GM19372 (cell line): Measurements from ENCODE around the gene SLC22A23.

Source experiments
- ATAC-seq: cut with Tn5 transposase; IDR thresholded peaks from one replicate; pipeline ENCODE4 v1.9.1; 2021; ENCODE audit warnings: mild to moderate bottlenecking, low read depth, moderate library complexity; ENCODE audit not compliant: unreplicated experiment

SLC22A23 gene

DNA sequence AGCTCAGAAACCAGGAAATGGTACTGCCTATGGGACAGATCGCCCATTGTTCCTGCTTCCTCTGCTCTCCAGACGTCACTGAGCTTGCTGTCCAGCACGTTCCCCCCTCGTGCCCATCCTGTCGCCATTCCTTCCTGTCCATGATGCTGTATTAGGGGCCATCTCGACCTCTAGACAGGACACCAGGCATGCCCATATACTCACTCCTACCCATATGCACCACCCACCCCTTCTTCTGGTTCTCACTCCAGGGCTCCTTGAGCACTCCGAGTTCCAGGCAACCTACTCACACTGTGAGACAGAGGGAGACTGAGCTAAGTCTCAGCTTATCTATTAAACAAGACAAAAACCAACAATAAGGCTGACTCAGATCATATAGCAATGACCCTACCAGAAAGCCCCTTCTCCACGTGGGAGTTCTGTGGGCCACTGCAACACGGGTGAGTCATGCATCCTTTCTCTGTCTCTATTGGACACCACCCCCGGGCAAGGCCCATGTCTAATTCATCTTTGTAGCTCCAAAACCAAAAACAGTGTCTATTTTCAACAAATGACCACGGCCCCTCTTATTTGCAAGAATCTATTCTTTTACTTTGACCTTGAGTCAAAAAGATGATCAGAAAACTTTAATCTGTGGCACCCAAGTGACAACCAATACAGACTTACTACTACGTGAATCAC, 132.4 kb downstream of the SLC22A23 start:
- no peak for ATAC-seq

DNA sequence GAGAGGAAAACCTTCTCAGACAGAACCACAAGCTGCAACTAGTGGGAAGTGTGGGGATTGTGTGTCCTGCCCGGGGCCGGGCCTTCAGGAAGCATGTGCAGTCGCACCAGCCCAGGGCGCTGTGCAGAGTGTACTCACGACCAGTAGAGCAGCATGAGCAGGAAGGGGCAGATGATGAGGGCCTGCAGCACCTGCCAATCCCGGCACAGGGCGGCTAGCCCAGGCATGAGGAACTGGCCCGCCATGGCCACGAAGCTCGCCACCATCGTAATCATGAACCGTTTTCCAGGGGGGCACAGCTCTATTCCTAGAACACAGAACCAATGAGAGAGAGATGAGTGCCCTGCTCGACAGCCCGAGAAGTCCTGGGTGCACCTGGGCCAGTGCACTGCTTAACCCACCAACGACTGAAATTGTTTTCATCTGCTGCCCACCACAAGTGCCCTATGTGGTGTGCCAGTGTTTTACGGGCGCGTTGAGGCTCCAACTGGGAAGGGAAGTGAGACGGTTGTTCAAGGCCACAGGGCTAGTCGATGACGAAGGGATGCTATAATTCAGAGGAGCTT, 133.1 kb downstream of the SLC22A23 start:
- ATAC-seq: no peak

DNA sequence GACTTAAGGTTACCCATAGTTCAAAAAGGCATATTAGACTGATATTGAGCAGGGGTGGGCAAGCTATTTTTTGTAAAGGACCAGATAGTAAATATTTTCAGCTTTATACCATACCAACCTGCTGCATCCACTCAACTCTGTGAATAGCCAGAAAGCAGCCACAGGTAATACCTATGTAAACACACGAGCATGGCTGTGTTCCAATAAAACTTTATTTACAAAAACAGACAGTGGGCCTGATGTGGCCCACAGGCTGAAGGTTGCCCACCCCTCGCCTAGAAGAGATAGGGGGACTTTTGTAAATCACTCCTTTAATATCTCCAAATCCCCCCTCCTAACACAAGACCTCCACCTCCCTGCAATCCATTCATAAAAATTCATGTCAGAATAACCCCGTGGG, 133.7 kb downstream of the SLC22A23 start:
- ATAC-seq: no peak

DNA sequence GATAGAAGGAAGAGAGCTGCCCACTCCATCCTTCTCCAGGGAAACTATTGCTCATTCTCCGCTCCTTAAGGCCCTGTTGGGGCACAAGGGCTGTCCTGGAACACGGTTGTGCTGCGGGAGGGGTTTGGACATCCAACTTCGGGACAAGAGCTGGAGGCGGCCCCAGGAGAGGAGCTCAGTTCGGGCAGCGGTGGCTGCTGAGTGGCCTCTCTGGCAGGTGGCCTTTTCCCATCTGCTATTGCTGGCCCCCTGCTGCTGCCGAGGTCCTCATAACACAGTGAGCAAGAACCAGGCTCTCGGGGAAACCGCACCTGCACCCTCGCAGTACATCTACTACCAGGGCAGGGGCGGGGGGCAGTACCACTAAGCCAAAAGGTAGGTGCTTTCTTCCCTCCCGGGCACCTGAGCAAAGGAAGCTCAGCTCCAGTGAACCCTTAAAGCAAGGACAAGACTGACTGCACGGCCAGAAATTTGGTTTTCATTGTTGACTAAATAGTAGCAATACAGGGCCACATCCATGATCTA, 134.4 kb downstream of the SLC22A23 start:
- ATAC-seq: no peak

DNA sequence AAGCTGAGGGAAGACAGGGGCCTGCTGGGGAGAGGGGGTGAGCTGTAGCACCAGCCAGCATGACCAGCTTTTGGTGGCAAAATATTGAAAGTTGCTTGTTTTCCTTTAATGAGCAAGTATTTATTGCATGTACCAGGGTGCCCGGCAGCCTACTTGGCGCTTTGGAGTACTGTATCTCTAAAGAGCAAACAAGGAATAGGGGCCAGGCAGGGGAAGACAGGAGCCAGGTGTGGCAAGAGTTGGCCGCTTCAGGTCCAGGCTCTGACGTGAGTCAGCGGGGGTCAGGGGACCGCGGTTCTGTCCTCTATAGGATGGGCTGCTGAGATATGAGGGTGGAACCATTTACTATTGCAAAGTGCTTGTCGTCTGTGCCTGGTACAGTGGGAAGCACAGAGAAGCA, 135.0 kb downstream of the SLC22A23 start:
- ATAC-seq: no peak

DNA sequence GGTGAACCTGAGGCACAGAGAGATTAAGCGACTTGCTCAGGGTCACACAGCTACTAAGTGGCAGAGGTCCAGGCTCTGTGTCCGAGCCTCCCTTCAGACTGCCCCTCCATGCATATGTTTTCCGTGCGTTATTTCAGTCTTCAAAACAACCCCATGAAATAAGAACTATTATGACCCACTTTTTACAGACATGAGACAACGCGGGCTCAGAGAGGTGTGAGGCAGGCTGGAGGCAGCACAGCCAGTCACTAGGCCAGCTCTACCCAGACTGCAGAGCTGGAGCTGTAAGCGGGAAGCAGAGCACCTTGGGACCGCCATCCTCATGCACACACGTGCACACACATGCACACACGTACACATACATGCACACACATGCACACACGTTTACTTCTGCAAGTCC, 135.8 kb downstream of the SLC22A23 start:
- no peak for ATAC-seq

DNA sequence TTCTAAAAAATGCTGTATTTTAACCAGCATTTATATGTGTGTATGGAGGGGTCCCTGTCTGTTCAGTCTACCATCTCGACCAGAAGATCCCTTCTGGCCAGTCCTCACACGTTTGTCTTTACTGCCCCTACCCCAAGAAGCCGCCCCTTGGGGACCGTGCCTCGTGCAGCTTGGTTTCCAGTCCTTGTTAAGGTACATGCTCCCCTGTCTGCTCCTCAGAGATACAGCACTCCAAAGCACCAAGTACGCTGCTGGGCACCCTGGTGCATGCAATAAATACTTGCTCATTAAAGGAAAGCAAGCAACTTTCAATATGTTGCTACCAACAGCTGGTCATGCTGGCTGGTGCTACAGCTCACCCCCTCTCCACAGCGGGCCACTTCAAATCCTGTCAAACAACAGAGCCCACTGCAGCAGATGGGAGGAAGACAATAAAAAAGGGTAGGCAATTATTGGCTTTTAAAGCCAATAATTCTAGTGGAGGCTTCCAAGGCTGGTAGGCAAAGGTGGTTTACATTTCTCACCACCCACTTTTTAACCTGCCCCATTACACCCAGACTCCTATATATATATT, 136.5 kb downstream of the SLC22A23 start:
- ATAC-seq: no peak

DNA sequence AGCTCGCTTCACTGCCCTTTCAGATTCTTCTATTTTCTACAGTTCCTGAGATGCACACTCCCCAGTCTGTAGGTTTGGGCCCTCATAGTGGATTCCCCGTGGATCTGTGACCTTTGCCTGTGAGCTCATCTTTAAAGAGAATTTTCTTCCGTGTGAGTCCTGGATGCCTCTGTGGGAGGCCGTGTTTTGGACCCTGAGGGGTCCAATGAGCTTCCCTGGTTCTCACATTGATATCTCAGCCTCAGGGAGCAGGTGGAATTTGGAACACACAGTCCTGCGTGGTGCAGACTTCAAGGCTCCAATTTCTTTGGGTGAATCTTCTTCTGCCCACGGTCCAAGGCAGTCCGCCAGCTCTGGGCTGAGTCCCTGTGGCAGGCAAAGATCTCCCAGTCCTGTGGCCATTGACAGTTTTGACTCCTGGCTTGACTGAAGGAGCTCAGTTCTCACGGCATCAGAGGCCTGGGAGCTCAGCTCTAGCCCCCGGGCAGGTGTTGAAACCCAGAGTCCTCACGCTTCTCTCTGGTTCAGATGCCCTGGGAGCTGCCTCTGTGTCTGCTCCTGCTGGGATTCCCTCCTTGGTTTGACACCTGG, 137.1 kb downstream of the SLC22A23 start:
- ATAC-seq: no peak

DNA sequence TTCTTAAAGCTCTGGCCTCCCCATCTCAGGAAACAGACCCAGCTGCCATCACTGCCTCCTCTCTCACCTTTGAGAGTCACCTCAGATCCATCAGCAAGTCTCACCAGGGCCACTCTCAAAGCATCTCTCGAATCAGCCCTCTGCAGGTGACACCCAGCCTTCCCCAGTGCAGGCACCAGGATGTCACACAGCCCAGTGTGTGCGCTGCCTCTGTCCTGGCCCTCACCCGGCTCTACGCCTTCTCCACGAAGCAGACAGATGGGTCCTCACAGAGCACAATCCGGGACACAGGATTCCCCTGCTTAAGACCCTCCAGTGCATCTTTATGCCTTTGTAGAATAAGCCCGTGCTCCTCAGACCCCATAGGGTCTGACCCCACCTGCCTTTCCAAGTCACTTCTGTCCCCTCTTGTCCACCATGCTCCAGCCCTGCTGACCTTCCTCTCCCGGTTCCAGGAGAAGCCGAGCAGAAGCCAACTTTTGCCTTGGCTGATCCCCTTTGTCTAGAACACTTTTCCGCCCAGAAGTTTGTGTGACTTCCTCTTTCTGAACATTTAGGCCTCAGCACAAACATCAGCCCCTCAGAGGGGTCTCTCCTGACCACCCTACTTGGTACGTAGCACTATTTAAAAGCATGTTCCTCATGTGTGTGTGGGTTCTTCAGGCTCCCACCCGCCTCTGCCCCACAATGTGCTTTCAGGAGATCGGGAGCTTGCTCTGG, 137.9 kb downstream of the SLC22A23 start:
- no peak for ATAC-seq

DNA sequence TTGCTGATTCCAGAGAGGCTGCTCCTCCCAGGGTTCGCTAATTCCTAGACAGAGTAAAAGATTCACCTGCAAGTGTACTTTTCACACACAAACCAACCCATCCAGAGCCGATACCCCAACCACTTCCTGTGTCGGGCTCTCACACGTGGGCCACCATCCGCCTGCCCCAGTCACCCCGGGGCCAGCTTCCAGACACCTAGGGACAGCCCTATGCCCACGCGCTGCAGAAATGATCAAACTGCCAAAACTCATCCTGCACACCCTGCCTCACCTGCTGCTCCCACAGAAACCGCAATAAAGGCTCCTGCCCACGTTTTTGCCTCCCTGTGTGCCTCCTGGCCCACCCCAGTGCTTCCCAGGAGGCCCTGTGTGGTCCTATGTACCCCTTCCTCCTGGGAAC, 138.6 kb downstream of the SLC22A23 start:
- no peak for ATAC-seq

DNA sequence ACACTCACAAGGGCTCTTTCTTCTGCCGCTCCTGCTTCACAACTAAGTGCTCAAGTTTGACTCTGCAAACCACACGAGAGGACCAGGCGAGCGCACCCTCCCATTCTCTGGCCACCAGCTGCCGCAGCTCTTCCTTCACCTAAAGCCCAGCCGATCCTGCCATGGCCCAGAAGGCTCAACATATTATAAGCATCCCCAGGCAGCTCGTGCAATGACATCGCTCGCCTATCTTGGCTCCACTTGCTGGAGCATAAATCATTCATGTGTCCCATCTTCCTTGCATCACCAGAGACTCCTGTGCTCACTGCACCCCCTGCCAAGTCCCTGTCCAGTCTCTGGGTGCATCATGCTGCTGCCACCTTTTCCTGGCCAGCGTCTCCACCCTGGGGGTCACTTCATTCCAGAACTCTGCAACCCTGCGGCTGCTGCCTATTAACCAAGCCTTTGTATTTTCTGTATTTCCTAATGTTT, 139.1 kb downstream of the SLC22A23 start:
- no peak for ATAC-seq

DNA sequence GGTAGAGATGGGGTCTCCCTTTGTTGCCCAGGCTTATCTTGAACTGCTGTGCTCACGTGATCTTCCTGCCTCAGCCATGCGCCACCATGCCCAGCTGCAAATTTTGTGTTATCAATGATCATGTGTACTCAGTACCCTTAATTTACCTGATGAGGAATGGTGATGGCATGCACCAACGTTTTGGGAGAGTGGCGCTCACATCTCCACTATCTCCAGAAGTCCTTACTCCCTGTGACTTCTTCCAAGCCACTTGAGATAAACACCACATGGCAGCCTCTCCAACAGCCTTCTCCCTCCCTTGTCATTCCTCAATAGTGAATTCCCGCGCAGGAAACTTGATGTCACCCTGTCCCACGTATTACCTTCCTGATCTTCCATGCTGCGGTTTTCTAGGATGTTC, 140.0 kb downstream of the SLC22A23 start:
- ATAC-seq: no peak

DNA sequence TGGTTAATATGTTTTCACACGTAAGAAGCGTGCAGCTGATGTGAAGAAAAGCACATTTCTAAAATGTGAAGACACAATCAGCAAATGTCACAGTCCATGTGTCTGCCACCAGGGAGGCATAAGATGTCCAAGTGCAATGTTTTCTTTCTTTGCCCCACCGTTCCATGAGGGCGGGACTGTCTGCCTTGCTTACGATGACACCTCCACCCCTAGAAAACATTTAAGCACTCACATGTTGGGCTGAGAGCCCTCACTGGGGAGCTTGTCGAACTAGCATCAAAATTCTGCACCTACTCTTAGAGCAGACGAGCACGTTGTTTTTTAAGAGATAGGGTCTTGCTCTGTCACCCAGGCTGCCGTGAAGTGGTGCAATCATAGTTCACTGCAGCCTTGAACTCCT, 140.5 kb downstream of the SLC22A23 start:
- ATAC-seq: no peak

DNA sequence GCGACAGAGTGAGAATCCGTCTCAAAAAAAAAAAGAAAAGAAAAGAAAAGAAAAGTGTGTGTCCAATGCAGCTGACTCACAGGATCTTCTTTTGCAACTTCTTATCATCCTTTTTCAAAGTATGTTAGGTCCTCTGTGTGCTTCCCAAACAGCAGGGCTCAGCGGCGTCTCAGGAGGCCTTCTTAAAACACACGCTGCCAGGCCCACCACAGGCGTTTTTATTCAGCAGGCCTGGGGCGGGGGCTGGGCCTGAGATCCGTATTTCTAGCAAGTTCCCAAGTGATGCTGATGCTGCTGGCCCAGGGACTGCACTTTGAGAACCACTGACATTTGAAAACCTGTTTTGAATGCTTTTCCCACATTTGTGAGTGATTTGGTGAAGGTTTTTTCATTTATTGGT, 141.0 kb downstream of the SLC22A23 start:
- no peak for ATAC-seq

DNA sequence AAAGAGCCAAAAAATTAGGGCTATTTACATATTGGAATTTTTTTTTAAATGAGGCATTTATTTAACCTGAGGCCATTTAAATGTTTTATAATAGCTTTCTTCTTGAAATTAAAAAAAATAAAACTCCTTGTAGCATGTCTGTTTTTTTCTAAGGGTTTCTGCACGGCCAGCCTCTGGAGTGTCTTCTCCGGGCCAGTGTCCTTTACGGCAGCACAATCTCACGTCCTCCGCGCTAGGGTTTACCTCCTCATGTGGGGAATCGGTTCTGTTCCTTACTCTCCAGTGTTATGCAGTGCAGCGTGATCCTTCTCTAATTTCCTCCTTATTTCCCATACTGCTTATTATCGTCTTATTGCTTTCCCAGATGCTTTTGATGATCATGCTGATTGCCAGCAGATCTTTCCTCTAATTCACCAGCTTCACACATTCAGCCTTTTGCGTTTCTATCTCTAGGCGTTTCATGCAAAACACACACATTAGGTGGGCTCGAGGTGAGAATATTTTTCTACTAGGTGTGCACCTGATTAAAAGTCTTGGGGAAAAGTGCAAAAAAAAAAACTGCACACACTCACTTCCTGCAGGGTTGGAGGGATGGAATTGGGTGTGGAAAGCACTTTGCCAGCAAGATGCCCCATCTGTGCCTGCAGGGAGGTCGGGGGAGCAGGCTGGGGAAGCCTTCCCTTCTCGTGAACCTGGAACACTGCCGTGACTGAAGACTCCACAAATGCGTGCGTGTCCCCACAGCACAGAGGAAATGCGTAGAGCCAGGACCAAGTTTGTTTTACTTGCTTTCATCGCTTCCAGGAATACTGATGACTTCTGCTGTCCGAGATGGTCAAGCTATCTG, 142.0 kb downstream of the SLC22A23 start:
- no peak for ATAC-seq

DNA sequence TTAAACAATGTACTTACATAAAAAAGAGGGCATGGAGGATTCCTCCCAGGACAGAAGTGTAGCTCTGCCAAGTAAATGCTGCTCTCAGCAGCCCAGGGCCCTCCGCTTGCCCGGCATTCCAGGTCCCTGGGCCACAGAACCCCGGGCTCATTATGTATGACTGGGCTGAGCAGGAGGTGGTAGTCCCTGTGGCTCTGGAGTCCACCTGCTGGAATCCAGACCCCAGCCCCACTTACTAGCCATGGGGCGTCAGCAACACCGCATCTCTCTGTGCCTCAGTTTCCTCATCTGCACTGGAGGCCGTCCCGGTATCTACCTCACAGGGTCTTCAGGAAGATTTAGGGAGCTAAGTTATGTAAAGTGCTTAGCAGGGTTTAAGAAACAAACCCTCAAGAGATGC, 142.7 kb downstream of the SLC22A23 start:
- ATAC-seq: no peak

DNA sequence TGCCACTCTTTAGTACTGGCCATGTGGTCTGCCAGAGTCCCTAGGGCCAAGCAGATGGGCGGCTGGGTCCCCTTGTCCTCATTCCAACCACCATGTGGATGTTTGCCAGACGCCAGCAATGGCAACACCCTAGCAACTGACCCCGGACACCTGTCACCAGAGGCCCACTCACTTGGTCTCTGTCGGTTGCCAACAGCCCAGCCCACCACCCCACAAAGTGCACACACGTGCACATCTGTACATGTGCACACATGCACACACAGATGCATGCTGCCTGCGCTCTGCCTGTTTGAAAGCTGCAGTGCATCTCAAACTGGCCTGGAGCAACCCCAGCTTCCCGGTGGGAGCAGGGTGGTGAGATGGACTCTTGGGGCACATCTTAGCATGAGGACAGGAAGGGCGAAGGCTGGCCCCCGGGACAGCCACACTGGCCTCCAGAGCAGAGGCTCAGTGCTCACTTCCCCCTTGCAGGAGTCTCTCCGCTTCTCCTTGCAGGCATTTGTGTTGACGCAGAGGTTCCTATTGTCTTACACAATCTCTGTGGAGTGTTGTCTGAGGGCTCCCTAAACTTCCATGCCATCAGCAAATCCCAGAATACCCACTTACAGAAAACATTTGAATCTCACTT, 144.1 kb downstream of the SLC22A23 start:
- ATAC-seq: no peak

DNA sequence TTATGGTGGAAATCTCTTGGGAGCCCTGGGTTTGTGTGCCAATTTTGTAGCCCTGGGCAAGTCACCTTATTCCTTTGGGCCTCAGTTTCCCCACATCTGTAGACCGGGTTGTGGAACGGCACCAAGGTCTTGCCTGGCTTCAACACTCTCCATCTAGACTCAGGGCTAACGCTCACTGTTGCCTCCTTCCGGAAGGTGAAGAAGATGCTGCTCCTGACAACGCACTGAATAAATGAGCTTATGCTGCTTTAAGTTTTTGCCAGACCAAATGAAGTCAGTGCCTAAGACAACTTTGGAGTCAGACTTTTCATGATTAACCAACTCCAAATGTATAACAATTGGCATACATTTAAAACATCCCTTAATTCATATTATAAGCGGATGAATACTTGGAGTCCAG, 145.0 kb downstream of the SLC22A23 start:
- ATAC-seq: no peak

DNA sequence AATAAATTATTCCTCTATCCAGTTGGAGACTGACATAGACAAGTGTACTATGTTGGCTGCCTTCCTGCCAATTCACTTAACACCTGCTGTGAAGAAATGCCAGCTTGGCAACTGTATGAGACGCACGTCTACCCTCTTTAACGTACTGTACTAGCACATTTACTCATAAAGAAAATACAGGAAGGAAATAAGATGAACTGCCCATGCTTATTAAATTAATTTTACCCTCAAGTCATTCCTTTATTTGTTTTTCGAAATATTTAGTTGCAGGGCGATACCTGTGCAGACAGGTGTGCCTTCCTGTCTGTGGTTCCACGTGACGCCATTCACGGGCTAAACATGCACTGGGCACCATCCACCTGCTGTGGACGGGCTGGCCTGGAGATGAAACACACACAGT, 146.1 kb downstream of the SLC22A23 start:
- ATAC-seq: no peak

DNA sequence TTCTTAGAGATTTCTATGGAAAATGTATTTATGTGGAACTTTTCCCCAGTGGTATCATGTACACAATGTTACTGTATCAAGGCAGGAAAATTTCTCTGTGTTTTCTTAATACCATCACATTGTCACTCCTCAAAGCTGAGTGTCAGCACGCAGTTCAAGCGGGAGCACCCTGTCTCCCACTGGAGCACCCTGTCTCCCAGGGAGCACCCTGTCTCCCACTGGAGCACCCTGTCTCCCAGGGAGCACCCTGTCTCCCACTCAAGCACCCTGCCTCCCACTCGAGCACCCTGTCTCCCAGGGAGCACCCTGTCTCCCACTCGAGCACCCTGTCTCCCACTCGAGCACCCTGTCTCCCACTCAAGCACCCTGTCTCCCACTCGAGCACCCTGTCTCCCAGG, 146.8 kb downstream of the SLC22A23 start:
- no peak for ATAC-seq
